ENCODE data around the gene ATRAID. TPM values are rescaled to one million over a fixed set of nuclear protein-coding genes. Genes with fewer than 3 reads are reported as not detected.

ATRAID gene
- total and polyA plus RNA-seq, 12 donors, result 116 to 162 (median 132) TPM

DNA sequence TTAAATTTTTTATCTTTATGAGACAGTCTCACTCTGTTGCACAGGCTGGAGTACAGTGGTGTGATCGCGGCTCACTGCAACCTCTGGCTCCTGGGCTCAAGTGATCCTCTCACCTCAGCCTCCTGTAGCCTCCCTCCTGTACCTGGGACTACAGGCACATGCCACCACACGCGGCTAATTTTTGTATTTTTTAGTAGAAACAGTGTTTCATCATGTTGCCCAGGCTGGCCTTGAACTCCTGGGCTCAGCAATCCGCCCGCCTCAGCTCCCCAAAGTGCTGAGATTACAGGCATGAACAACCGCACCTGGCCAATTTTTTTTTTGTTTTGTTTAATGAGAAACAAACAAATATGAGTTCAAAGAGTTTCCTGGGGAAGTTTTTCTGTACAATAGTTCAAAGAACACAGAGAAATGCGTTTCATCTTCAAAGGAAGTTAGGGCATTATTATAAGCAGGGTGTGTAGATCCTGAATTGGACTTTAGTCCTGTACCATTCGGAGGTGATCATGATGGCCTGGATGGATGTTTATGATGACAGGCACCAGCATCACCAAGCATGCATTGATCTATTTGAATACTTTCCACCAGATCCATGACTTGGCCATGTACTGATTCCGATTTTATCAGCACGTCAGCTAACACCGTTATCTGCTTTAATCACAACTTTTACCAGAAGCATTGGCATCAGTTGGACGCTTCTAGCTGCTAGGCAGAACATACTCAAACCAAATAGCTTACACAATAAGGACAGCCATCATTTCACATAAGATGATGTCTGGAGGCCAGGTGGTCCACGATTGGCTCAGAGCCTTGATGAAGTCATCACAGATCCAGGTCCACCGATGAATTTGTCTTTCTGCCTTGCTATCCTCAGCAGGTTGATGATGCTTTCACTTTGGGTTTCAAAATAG, 34.1 kb upstream of the ATRAID start:
- H3K36me3 ChIP-seq, result no peaks in the 10 kb centered on the region
- H3K27me3 ChIP-seq, result peaks cover 0 to 37% (median 22%) of the 10 kb centered on the region in 7 donors

DNA sequence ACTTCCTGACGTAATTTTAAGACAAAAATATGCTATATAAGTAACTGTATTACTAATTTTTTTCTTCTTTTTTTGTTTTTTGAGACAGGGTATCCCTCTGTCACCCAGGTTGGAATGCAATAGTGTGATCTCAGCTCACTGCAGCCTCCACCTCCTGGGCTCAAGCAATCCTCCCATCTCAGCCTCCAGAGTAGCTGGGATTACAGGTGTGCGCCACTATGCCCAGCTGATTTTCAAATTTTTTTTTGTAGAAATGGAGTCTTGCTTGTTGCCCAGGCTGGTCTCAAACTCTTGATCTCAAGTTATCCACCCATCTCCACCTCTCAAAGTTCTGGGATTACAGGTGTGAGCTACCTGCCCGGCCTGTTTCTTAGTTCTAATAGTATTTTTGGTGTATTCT, 33.4 kb upstream of the ATRAID start:
- DNase-seq (no peak), ATAC-seq (no peak)
- Histone ChIP-seq H3K4me1 (peaks cover 0 to 4% (median 0%) of the 10 kb centered on the region in 9 donors), H3K9me3 (no peaks in the 10 kb centered on the region), H3K36me3 (no peaks in the 10 kb centered on the region), H3K27me3 (peaks cover 0 to 37% (median 22%) of the 10 kb centered on the region in 7 donors), H3K27ac (no peak overlapping the region), H3K4me3 (no peak overlapping the region)
- TF ChIP-seq, protein P1, sequence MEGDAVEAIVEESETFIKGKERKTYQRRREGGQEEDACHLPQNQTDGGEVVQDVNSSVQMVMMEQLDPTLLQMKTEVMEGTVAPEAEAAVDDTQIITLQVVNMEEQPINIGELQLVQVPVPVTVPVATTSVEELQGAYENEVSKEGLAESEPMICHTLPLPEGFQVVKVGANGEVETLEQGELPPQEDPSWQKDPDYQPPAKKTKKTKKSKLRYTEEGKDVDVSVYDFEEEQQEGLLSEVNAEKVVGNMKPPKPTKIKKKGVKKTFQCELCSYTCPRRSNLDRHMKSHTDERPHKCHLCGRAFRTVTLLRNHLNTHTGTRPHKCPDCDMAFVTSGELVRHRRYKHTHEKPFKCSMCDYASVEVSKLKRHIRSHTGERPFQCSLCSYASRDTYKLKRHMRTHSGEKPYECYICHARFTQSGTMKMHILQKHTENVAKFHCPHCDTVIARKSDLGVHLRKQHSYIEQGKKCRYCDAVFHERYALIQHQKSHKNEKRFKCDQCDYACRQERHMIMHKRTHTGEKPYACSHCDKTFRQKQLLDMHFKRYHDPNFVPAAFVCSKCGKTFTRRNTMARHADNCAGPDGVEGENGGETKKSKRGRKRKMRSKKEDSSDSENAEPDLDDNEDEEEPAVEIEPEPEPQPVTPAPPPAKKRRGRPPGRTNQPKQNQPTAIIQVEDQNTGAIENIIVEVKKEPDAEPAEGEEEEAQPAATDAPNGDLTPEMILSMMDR (IDR thresholded peaks at IDR 0.05), result no peak
- intact Hi-C loops (cut with DNase I), result loop anchor here in 1 of 10 donors (10.0 kb wide), 1 partner anchor 106 kb away; the partner anchor contains the start of gene TRIM54
- WGBS, 2 donors, result 86% methylated on average over 3 of the region's 3 CpGs

More for the DNA sequence above, 34.1 kb upstream of the ATRAID start:
- DNase-seq, result no peak
- 76 to 80% methylated on average over 15 of the region's 15 CpGs for WGBS, 2 donors
- peaks cover 0 to 4% (median 0%) of the 10 kb centered on the region in 9 donors for H3K4me1 ChIP-seq
- no peak overlapping the region for H3K27ac ChIP-seq
- H3K9me3 ChIP-seq, result no peaks in the 10 kb centered on the region
- intact Hi-C loops (cut with DNase I), result loop anchor here in 1 of 10 donors (10.0 kb wide), 1 partner anchor 107 kb away; the partner anchor contains the start of gene TRIM54
- TF ChIP-seq, protein P1 (IDR thresholded peaks at IDR 0.05), result no peak
- ATAC-seq, result no peak
- H3K4me3 ChIP-seq, result no peak overlapping the region

DNA sequence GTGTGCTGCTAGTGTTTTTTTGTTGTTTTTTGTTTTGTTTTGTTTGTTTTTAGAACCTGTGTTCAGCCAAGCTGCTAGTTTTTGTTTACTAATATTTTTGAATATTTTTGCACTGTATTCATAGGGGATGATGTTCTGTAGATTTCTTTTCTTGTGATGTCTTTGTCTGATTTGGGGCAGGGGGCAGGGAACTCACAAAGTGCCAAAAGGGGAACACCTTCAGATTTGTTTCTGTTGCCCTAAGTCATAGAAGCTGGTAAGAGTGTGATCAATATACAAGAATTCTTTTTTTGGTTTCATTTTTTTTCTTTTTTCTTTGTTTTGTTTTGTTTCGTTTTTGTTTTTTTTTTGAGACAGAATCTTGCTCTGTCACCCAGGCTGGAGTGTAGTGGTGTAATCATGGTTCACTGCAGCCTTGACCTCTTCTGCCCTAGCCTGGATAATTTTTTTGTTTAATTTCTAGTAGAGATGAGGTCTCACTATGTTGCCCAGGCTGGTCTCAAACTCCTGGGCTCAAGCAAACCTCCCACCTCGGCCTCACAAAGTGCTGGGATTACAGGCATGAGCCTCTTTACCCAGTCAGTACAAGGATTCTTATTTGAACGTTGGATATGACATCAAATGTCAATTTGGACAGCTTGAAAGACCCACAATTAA, 32.4 kb upstream of the ATRAID start:
- DNase-seq, result no peak
- Histone ChIP-seq H3K27me3 (peaks cover 0 to 37% (median 22%) of the 10 kb centered on the region in 7 donors), H3K27ac (no peak overlapping the region), H3K9me3 (no peaks in the 10 kb centered on the region), H3K4me1 (peaks cover 0 to 9% (median 0%) of the 10 kb centered on the region in 9 donors), H3K4me3 (no peak overlapping the region), H3K36me3 (no peaks in the 10 kb centered on the region)
- no peak for ATAC-seq
- intact Hi-C loops (cut with DNase I), result loop anchor here in 1 of 10 donors (10.0 kb wide), 1 partner anchor 105 kb away; the partner anchor contains the start of gene TRIM54
- TF ChIP-seq, protein P1 (IDR thresholded peaks at IDR 0.05), result no peak
- 61 to 68% methylated on average over 3 of the region's 3 CpGs for WGBS, 2 donors

- DNase-seq, result no peak
- Histone ChIP-seq H3K4me3 (no peak overlapping the region), H3K9me3 (no peaks in the 10 kb centered on the region), H3K27ac (no peak overlapping the region), H3K27me3 (peaks cover 0 to 30% (median 22%) of the 10 kb centered on the region in 7 donors), H3K4me1 (peaks cover 0 to 26% (median 9%) of the 10 kb centered on the region in 9 donors), H3K36me3 (no peaks in the 10 kb centered on the region)
- 66 to 75% methylated on average over 4 of the region's 4 CpGs for WGBS, 2 donors
- intact Hi-C loops (cut with DNase I), result no loop called here
- no peak for ATAC-seq
- TF ChIP-seq, protein P1 (IDR thresholded peaks at IDR 0.05), result no peak
Measured at GRCh38 chr2:27182346-27182745, 29.5 kb upstream of the ATRAID start.
